ENCODE data around the gene RAC2.

DNA sequence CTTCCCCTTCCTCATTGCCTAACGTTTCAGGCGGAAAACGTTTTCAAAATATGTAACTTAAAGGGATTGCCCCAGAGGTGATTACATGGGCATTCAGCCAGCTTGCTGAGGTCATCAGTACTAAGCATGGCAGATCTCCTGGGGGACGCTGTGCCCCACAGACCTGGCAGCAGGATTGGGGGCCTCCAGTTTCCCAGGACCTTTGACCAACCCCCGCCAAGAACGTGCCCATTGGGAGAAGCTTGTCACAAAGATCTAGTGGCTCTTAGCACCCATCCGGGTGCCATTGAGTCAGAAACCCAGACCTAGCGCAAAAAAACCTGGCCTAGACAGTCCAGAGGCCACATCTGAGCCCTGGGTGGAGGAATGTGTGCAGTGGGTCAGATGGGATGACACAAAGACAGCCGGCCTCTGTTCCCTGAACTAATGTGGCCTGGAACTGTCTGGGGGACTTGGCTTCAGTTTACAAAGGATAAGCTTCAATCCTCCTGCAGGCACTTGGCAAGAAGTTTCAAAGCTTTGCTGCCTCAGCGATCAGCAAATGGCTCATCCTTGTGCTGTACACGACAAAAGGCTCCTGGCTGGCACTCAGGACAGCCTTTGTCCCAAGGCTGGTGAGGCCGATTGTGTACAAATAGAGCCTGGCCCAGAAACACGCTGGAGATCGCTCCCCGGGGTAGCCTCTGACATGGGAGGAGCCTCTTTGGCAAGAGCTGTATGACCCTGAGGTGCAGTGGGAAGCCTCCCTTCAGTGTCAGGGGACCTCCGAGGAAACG, 65.5 kb downstream of the RAC2 start:
- TF ChIP-seq, protein P1, sequence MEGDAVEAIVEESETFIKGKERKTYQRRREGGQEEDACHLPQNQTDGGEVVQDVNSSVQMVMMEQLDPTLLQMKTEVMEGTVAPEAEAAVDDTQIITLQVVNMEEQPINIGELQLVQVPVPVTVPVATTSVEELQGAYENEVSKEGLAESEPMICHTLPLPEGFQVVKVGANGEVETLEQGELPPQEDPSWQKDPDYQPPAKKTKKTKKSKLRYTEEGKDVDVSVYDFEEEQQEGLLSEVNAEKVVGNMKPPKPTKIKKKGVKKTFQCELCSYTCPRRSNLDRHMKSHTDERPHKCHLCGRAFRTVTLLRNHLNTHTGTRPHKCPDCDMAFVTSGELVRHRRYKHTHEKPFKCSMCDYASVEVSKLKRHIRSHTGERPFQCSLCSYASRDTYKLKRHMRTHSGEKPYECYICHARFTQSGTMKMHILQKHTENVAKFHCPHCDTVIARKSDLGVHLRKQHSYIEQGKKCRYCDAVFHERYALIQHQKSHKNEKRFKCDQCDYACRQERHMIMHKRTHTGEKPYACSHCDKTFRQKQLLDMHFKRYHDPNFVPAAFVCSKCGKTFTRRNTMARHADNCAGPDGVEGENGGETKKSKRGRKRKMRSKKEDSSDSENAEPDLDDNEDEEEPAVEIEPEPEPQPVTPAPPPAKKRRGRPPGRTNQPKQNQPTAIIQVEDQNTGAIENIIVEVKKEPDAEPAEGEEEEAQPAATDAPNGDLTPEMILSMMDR (IDR thresholded peaks at IDR 0.05): no peak
- TF ChIP-seq POLR2A (IDR thresholded peaks at IDR 0.05): no peak
